ENCODE results near the gene FNDC3B. TPM values are rescaled to one million over a fixed set of nuclear protein-coding genes. Genes with fewer than 3 reads are reported as not detected.
"Not testable (repeated sequence)": the region's sequence is repeated elsewhere in the genome, so short reads cannot be mapped to it uniquely, and the experiment has no call there.

The FNDC3B gene
- total RNA-seq, 2 experiments from 2014 or later = 10.6 to 12.0 TPM

DNA sequence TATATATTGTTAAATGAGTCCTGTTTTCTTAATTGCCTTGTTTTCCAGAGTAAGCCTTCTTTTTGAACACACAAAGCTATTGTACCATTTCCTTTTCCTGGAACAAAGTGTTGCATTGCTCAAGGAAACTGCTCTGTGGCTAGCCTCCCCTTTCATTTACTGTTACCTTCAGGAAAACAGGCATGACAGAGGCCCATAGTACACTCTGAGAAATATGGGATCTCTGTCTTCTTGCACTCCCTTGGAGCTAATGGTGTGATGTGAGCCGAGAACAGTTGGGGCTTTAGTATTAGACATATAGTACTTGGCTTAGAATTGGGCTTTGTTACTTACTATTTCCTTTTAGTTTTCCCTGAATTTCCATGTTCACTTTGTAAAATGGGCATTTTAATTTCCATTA, 215.2 kb downstream of the FNDC3B start:
- peaks cover 9% of the 10 kb centered on the region for H3K36me3 Mint-ChIP-seq (ENCODE audit: low read depth)
- ChIA-PET CTCF (interaction anchor here (0.9 kb wide), 1 partner anchor 78 kb away, joined by 3 read pairs; no protein-coding TSS in a partner anchor), POLR2A (interaction anchor here (0.9 kb wide), 1 partner anchor 13 kb away, joined by 3 read pairs; no protein-coding TSS in a partner anchor)
- no peaks in the 10 kb centered on the region for H3K9me3 Mint-ChIP-seq
- no peaks in the 10 kb centered on the region for H3K4me1 Mint-ChIP-seq (ENCODE audit: low read depth)
- no peaks in the 10 kb centered on the region for H3K27me3 Mint-ChIP-seq
- no peak overlapping the region for H3K27ac Mint-ChIP-seq
- TF ChIP-seq, protein P1, sequence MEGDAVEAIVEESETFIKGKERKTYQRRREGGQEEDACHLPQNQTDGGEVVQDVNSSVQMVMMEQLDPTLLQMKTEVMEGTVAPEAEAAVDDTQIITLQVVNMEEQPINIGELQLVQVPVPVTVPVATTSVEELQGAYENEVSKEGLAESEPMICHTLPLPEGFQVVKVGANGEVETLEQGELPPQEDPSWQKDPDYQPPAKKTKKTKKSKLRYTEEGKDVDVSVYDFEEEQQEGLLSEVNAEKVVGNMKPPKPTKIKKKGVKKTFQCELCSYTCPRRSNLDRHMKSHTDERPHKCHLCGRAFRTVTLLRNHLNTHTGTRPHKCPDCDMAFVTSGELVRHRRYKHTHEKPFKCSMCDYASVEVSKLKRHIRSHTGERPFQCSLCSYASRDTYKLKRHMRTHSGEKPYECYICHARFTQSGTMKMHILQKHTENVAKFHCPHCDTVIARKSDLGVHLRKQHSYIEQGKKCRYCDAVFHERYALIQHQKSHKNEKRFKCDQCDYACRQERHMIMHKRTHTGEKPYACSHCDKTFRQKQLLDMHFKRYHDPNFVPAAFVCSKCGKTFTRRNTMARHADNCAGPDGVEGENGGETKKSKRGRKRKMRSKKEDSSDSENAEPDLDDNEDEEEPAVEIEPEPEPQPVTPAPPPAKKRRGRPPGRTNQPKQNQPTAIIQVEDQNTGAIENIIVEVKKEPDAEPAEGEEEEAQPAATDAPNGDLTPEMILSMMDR (IDR thresholded peaks at IDR 0.05) = no peak
- DNase-seq (no peak), ATAC-seq (no peak)
- intact Hi-C loops (cut with micrococcal nuclease) = no loop called here
- H3K4me3 Mint-ChIP-seq = no peak overlapping the region

DNA sequence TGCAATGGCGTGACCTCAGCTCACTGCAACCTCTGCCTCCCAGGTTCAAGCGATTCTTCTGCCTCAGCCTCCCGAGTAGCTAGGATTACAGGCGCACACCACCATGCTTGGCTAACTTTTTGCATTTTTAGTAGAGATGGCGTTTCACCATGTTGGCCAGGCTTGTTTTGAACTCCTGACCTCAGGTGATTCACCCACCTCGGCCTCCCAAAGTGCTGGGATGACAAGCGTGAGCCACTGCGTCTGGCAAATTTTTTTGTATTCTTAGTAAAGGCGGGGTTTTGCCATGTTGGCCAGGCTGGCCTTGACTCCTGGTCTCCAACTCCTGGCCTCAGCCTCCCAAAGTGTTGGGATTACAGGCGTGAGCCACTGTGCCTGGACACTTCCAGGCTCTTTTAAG, 215.9 kb downstream of the FNDC3B start:
- H3K4me1 Mint-ChIP-seq (ENCODE audit: low read depth); H3K36me3 Mint-ChIP-seq (ENCODE audit: low read depth); intact Hi-C loops (cut with micrococcal nuclease); DNase-seq; H3K9me3 Mint-ChIP-seq; H3K27ac Mint-ChIP-seq; ATAC-seq; H3K4me3 Mint-ChIP-seq; H3K27me3 Mint-ChIP-seq: not testable (repeated sequence)
- ChIA-PET POLR2A (interaction anchor here (0.9 kb wide), 1 partner anchor 14 kb away, joined by 3 read pairs; no protein-coding TSS in a partner anchor), CTCF (interaction anchor here (0.9 kb wide), 1 partner anchor 77 kb away, joined by 3 read pairs; no protein-coding TSS in a partner anchor)

DNA sequence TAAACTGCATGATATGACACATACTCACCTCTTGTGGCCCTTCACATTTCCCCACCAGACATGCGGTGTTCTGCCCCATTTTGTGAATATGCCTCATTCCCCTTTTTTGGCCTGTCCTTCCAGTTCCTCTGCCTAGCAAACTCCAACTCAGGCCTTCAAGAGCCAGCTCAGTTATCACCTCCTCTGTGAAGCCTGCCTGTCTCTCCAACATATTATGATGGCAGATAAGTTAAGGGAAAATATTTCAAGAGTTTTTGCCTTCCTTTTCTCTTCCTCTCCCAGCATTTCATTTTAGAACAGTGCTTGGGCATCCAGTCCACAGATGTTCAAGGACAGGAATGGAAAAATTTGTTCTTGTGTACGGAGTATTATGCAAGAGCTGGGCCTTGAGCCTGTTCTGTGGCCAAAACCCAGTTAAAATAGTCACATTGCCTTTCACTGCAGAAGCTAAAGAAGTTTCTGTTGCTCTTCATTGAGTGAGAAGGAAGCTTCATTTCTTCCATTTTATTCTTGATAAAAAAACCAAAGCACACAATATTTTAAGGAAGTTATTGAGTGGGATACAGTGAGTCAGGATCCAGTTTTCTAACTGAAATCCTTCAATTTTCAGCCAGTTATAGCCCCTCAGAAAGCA, 216.8 kb downstream of the FNDC3B start:
- no peak overlapping the region for H3K27ac Mint-ChIP-seq
- no peaks in the 10 kb centered on the region for H3K27me3 Mint-ChIP-seq
- H3K4me1 Mint-ChIP-seq (ENCODE audit: low read depth) = no peaks in the 10 kb centered on the region
- intact Hi-C loops (cut with micrococcal nuclease) = no loop called here
- DNase-seq (no peak), ATAC-seq (no peak)
- H3K36me3 Mint-ChIP-seq (ENCODE audit: low read depth) = peaks cover 7% of the 10 kb centered on the region
- no peak overlapping the region for H3K4me3 Mint-ChIP-seq
- no peaks in the 10 kb centered on the region for H3K9me3 Mint-ChIP-seq
- CTCF ChIA-PET = no interaction called here
- TF ChIP-seq, protein P1 (IDR thresholded peaks at IDR 0.05) = no peak
- POLR2A ChIA-PET = no interaction called here

DNA sequence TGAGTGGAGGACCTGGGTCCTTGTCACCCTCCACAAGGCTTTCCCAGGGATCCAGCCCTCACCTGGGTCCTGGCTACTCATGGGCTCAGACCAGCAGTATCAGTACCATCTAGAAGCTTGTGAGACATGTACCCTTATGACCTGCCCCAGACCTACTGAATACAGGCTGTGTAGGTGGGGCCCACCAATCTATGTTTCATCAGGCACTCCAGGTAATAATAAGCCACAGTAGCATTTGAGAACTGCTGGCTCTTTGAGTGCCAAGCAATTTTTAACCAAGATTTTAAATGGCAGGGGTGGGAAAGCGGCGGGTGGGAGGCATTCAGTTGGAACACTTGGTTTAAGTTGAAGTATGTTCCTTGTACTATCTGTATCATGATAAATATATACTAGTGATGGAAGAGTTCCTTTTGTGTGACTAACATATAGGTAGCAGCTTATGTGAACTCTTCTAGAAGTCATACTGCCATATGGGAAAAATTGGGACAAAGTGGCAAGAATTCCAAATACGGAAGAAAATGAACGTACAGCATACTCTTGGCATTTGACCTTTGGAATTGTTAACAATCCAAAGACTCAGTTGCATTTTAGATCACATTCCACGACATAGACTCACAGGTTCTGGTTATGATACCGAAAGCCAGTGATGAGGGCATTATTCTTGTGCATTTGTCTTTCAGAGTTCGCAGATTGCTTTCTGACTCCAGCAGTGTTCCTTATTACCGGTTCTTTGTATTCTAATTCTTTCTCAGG, 218.4 kb downstream of the FNDC3B start:
- H3K27ac Mint-ChIP-seq = no peak overlapping the region
- intact Hi-C loops (cut with micrococcal nuclease) = no loop called here
- H3K36me3 Mint-ChIP-seq (ENCODE audit: low read depth) = peaks cover 7% of the 10 kb centered on the region
- TF ChIP-seq, protein P1 (IDR thresholded peaks at IDR 0.05) = no peak
- DNase-seq (no peak), ATAC-seq (no peak)
- H3K9me3 Mint-ChIP-seq = no peaks in the 10 kb centered on the region
- ChIA-PET CTCF (no interaction called here), POLR2A (no interaction called here)
- no peaks in the 10 kb centered on the region for H3K27me3 Mint-ChIP-seq
- H3K4me1 Mint-ChIP-seq (ENCODE audit: low read depth) = no peaks in the 10 kb centered on the region
- H3K4me3 Mint-ChIP-seq = no peak overlapping the region

DNA sequence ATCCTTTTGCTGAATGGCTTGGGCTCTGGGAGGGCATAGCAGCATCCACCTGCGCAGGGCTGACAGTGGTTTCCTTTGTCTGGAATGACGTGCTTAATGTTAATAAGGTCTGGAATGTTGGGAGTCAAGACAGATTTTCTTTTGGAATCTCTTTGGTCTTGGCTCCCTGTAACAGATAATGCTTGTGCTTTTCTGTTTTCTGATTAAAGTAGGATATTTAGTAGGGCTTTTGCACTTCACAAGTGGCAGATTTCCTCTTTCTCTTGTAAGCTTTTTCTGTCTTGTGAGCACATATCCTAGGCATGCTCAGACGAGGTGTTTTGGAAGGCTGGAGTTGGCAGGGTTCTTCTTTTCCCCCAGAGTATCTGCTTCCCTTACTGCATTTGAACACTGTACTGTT, 219.2 kb downstream of the FNDC3B start:
- TF ChIP-seq, protein P1 (IDR thresholded peaks at IDR 0.05) = no peak
- ChIA-PET CTCF (no interaction called here), POLR2A (no interaction called here)
- DNase-seq (no peak), ATAC-seq (no peak)
- Mint-ChIP-seq H3K27me3 (no peaks in the 10 kb centered on the region), H3K36me3 (ENCODE audit: low read depth) (peaks cover 6% of the 10 kb centered on the region), H3K9me3 (no peaks in the 10 kb centered on the region), H3K4me1 (ENCODE audit: low read depth) (no peaks in the 10 kb centered on the region), H3K27ac (no peak overlapping the region), H3K4me3 (no peak overlapping the region)
- intact Hi-C loops (cut with micrococcal nuclease) = no loop called here

Measured in activated CD8-positive, alpha-beta T cell treated with anti-CD3 and anti-CD28 coated beads for 36 hours (primary cell).